Measurements from ENCODE around the gene CD14.
"Not testable (repeated sequence)": the region's sequence is repeated elsewhere in the genome, so short reads cannot be mapped to it uniquely, and the experiment has no call there.

CD14 gene

DNA sequence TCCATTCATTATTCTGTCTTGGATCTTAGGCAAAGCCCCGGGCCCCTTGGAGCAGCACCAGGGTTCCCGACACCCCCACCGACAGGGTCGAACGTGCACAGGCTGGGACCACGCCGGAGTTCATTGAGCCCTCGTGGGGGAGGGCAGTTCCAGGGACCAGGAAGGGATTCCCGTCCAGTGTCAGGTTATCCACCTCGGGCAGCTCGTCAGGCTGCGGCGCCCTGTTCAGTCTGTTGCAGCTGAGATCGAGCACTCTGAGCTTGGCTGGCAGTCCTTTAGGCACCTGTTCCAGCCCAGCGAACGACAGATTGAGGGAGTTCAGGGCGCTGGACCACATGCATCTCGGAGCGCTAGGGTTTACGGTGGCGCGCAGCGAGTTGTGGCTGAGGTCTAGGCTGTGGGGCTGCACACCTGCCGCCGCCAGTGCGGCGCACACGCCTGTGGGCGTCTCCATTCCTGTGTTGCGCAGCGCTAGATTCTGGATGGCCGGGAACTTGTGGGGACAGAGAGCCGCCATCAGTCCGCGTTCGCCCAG lies 1.1 kb downstream of the CD14 start:
- Histone ChIP-seq H3K4me1 (ENCODE audit: control insufficient read depth, insufficient read depth, low read length) (peaks cover 4% of the 10 kb centered on the region), H3K27ac (ENCODE audit: low read depth, low read length) (peak overlapping the region; percentile 49), H3K27me3 (ENCODE audit: control insufficient read depth, insufficient read depth, low read length) (no peaks in the 10 kb centered on the region), H3K9ac (ENCODE audit: low read length) (peak overlapping the region; percentile 42), H3K36me3 (ENCODE audit: control insufficient read depth, insufficient read depth, low read length) (no peaks in the 10 kb centered on the region), H3K4me3 (ENCODE audit: low read length) (peak overlapping the region; percentile 80)

DNA sequence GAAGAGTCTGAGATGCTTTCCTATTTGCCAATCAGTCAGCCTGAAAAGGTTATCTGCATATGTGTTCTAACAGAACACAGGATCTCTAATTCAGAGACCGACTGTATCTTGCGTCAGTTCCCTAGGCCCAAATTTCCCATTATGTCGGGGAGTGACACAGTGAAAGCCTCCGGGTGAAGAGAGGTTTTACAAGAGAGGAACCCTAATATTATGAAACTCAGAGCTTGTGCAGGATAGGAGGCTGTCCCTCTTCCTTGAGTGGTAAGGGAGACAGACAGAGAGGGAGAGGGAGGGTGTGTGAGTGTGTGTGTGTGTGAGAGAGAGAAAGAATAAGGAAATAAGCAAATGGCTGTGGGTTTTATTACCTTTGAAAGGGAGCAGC lies 1.9 kb downstream of the CD14 start:
- no peak overlapping the region for H3K9ac ChIP-seq (ENCODE audit: low read length)
- H3K36me3 ChIP-seq (ENCODE audit: control insufficient read depth, insufficient read depth, low read length): no peaks in the 10 kb centered on the region
- H3K27me3 ChIP-seq (ENCODE audit: control insufficient read depth, insufficient read depth, low read length): no peaks in the 10 kb centered on the region
- peaks cover 4% of the 10 kb centered on the region for H3K4me1 ChIP-seq (ENCODE audit: control insufficient read depth, insufficient read depth, low read length)
- peak overlapping the region; percentile 80 for H3K4me3 ChIP-seq (ENCODE audit: low read length)
- no peak overlapping the region for H3K27ac ChIP-seq (ENCODE audit: low read depth, low read length)

DNA sequence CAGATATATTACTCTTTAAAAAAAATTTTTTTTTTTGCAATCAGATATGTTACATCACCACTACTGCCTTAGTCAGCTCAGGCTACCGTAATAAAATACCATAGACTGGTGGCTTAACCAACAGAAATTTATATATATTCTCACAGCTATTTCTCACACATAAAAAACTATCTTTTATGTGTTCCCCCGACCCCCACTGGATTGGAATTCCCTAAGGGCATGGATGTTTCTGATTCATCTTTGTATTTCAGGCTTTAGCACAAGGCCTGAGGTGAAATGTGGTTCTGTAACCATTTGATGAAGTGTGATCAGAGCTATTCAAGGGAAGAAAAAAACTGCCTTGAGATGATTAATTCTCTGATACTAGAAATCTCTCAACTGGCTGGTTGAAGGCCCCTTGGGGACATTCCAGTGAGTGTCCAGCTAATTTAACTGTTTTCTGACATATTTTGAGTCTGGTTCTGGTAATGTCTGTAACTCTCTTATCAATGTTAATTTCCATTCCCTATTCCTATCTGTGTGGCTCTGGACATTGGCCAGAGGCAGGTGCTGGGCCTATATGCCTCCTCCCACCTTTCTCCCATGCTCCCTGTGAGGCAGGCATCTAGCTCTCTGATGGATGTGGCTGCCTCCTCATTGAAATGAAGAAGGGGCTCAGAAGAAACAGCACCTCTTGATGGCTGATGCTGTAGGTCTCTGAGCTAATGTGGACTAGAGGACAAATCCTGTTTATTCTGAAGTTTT lies 2.5 kb downstream of the CD14 start:
- Histone ChIP-seq H3K4me1 (ENCODE audit: control insufficient read depth, insufficient read depth, low read length) (peaks cover 4% of the 10 kb centered on the region), H3K4me3 (ENCODE audit: low read length) (no peak overlapping the region), H3K27me3 (ENCODE audit: control insufficient read depth, insufficient read depth, low read length) (no peaks in the 10 kb centered on the region), H3K9ac (ENCODE audit: low read length) (no peak overlapping the region), H3K27ac (ENCODE audit: low read depth, low read length) (peak overlapping the region; percentile 17), H3K36me3 (ENCODE audit: control insufficient read depth, insufficient read depth, low read length) (no peaks in the 10 kb centered on the region)

DNA sequence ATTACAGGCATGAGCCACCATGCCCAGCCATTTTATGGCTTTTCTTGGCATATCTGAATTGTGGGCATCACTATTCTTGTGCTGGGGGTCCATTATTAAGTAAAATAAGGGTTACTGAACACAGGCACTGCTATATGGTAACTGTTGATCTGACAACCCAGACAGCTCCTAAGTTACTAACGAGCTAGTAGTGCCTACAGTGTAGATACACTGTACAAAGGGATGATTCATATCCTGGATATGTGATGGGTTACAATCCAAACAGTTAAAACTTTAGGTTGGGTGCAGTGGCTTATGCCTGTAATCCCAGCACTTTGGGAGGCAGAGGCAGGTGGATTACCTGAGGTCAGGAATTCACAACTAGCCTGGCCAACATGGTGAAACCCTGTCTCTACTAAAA lies 4.3 kb downstream of the CD14 start:
- H3K4me3 ChIP-seq (ENCODE audit: low read length): no peak overlapping the region
- no peaks in the 10 kb centered on the region for H3K27me3 ChIP-seq (ENCODE audit: control insufficient read depth, insufficient read depth, low read length)
- no peaks in the 10 kb centered on the region for H3K36me3 ChIP-seq (ENCODE audit: control insufficient read depth, insufficient read depth, low read length)
- H3K4me1 ChIP-seq (ENCODE audit: control insufficient read depth, insufficient read depth, low read length): peaks cover 4% of the 10 kb centered on the region
- H3K9ac ChIP-seq (ENCODE audit: low read length): no peak overlapping the region
- H3K27ac ChIP-seq (ENCODE audit: low read depth, low read length): no peak overlapping the region

DNA sequence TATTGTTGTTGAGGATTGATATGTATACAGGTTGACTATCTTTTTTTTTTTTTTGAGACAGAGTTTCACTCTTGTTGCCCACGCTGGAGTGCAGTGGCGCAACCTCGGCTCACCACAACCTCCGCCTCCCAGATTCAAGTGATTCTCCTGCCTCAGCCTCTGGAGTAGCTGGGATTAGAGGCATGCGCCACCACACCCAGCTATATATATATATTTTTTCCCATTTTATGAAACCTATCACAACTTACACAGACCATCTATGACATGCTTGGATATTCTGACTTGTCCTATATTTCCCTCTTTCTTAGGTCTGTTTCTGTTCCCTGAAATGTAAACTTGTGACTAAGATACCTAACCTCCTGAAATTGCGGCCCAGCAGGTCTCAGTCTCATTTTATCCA lies 5.0 kb downstream of the CD14 start:
- Histone ChIP-seq H3K4me3 (ENCODE audit: low read length) (no peak overlapping the region), H3K36me3 (ENCODE audit: control insufficient read depth, insufficient read depth, low read length) (no peaks in the 10 kb centered on the region), H3K9ac (ENCODE audit: low read length) (no peak overlapping the region), H3K4me1 (ENCODE audit: control insufficient read depth, insufficient read depth, low read length) (no peaks in the 10 kb centered on the region), H3K27me3 (ENCODE audit: control insufficient read depth, insufficient read depth, low read length) (no peaks in the 10 kb centered on the region), H3K27ac (ENCODE audit: low read depth, low read length) (no peak overlapping the region)

DNA sequence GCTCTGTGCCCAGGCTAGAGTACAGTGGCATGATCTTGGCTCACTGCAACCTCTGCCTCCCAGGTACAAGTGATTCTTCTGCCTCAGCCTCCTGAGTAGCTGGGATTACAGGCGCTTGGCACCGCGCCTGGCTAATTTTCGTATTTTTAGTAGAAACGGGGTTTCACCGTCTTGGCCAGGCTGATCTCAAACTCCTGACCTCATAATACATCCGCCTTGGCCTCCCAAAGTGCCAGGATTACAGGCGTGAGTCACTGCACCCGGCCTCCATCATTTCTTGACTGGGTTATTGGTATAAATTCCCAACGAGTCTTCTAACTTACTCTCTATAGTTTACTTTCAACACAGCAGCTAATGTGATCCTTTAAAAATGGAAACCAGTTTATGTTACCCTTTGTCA lies 8.1 kb downstream of the CD14 start:
- not testable (repeated sequence) for H3K36me3 ChIP-seq (ENCODE audit: control insufficient read depth, insufficient read depth, low read length)

DNA sequence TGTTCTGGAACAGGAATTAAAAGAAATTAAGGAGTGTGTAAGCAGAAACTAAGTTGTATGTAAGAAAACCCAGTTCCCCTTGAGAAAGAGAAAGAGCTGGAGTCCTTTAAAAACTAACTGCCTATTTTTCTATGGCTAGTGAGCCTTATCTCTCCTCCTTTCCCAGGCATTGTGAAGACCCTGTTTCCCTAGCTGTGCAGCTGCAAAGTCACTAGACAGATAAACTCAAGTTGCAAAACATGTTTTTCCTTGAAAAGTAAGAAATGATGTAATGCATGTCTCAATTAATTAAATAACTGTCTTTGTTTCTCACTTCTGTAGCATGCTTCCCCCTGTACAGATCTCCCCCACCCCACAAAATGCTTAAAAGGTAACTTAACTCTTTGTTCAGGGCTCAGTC lies 9.9 kb downstream of the CD14 start:
- H3K4me1 ChIP-seq (ENCODE audit: control insufficient read depth, insufficient read depth, low read length); H3K4me3 ChIP-seq (ENCODE audit: low read length); H3K27me3 ChIP-seq (ENCODE audit: control insufficient read depth, insufficient read depth, low read length); H3K36me3 ChIP-seq (ENCODE audit: control insufficient read depth, insufficient read depth, low read length); H3K9ac ChIP-seq (ENCODE audit: low read length); H3K27ac ChIP-seq (ENCODE audit: low read depth, low read length): not testable (repeated sequence)

More for the DNA sequence above, 8.1 kb downstream of the CD14 start:
- not testable (repeated sequence) for H3K4me3 ChIP-seq (ENCODE audit: low read length); H3K4me1 ChIP-seq (ENCODE audit: control insufficient read depth, insufficient read depth, low read length); H3K27me3 ChIP-seq (ENCODE audit: control insufficient read depth, insufficient read depth, low read length); H3K9ac ChIP-seq (ENCODE audit: low read length); H3K27ac ChIP-seq (ENCODE audit: low read depth, low read length)

DNA sequence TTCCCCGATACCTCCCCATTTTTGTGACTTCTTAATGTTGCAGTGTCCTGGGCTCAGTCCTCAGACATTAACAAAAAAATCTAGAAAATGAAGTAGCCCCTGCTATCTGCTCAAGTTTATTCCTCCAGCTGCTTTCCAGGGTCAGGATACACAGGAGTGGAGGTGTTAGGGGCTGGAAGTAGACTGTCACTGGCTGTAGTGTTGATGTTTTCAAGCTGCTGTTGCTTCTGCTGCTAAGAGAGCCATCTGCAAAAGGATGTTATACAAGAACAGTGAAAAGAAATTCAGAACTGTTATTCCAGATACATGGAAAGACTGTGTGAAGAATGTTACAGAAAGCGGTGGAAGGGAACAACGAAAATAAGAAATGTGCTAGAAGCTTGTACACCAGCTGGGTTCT lies 10.7 kb downstream of the CD14 start:
- Histone ChIP-seq H3K27ac (ENCODE audit: low read depth, low read length) (no peak overlapping the region), H3K4me1 (ENCODE audit: control insufficient read depth, insufficient read depth, low read length) (no peaks in the 10 kb centered on the region), H3K27me3 (ENCODE audit: control insufficient read depth, insufficient read depth, low read length) (no peaks in the 10 kb centered on the region)

DNA sequence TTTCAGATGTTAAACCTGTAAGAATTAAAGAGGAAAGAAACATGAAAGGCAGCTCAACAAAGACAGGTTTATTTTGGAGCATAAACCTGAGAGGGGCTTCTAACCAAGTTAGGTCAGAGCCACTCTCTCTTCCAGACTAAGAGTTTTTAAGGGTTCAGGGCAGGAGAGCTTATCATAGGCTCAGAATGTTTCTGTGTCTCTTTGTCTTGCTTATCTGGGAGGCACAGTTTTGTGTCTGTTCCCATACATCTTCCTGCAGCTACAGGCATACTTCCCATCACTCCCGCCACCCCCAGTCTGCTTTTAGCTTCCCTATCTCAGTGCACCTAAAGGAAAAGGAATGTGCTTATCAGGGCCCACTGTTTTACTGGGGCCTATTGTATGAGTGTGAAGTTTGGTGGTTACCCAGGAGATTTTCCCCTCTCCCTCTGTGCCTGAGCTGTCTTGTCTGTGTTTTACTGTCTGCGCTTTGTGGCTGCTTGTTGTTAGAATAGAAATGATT lies 21.9 kb downstream of the CD14 start:
- H3K27ac ChIP-seq (ENCODE audit: low read depth, low read length): no peak overlapping the region
- no peaks in the 10 kb centered on the region for H3K4me1 ChIP-seq (ENCODE audit: control insufficient read depth, insufficient read depth, low read length)
- no peak overlapping the region for H3K4me3 ChIP-seq (ENCODE audit: low read length)
- H3K9ac ChIP-seq (ENCODE audit: low read length): no peak overlapping the region
- no peaks in the 10 kb centered on the region for H3K36me3 ChIP-seq (ENCODE audit: control insufficient read depth, insufficient read depth, low read length)
- H3K27me3 ChIP-seq (ENCODE audit: control insufficient read depth, insufficient read depth, low read length): no peaks in the 10 kb centered on the region

More for the DNA sequence above, 10.7 kb downstream of the CD14 start:
- no peak overlapping the region for H3K4me3 ChIP-seq (ENCODE audit: low read length)
- no peak overlapping the region for H3K9ac ChIP-seq (ENCODE audit: low read length)
- H3K36me3 ChIP-seq (ENCODE audit: control insufficient read depth, insufficient read depth, low read length): no peaks in the 10 kb centered on the region

DNA sequence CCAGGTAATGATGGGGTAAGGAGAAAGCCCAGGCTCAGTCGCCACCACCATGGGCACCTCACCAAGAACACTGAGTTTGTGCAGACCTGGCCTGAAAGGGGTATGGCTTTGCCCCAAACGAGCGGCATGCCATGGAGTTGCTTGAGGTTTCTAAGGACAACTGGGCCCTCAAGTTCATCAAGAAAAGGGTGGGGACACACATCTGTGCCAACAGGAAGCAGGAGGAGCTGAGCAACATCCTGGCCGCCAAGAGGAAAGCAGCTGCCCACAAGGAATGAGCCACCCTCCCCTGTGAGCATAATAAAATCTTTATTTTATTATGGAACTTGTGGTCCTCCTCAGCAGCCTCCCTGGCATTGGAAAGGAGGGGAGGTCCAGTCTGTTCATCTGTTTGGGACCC lies 23.8 kb downstream of the CD14 start:
- H3K27ac ChIP-seq (ENCODE audit: low read depth, low read length): peak overlapping the region; percentile 66
- no peaks in the 10 kb centered on the region for H3K4me1 ChIP-seq (ENCODE audit: control insufficient read depth, insufficient read depth, low read length)
- no peaks in the 10 kb centered on the region for H3K27me3 ChIP-seq (ENCODE audit: control insufficient read depth, insufficient read depth, low read length)
- no peaks in the 10 kb centered on the region for H3K36me3 ChIP-seq (ENCODE audit: control insufficient read depth, insufficient read depth, low read length)
- H3K4me3 ChIP-seq (ENCODE audit: low read length): no peak overlapping the region
- H3K9ac ChIP-seq (ENCODE audit: low read length): no peak overlapping the region

DNA sequence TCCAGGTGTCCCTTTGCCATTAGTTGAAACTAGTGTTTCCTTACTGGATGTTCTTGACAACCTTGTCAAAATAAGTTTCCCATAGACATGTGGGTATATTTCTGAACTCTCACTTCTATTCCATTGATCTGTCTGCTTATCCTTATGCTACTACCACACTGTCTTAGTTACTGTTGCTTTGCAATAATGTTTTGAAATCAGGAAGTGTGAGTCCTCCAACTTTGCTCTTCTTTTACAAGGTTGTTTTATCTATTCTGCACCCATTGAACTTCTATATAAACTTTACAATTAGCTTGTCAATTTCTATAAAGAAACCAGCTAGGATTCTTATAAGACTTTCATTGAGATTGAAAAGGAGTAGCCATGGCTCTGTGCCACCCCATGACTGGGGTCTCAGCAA lies 24.3 kb downstream of the CD14 start:
- H3K27ac ChIP-seq (ENCODE audit: low read depth, low read length): peak overlapping the region; percentile 66
- H3K27me3 ChIP-seq (ENCODE audit: control insufficient read depth, insufficient read depth, low read length): no peaks in the 10 kb centered on the region
- no peak overlapping the region for H3K4me3 ChIP-seq (ENCODE audit: low read length)
- no peak overlapping the region for H3K9ac ChIP-seq (ENCODE audit: low read length)
- H3K36me3 ChIP-seq (ENCODE audit: control insufficient read depth, insufficient read depth, low read length): no peaks in the 10 kb centered on the region
- no peaks in the 10 kb centered on the region for H3K4me1 ChIP-seq (ENCODE audit: control insufficient read depth, insufficient read depth, low read length)

DNA sequence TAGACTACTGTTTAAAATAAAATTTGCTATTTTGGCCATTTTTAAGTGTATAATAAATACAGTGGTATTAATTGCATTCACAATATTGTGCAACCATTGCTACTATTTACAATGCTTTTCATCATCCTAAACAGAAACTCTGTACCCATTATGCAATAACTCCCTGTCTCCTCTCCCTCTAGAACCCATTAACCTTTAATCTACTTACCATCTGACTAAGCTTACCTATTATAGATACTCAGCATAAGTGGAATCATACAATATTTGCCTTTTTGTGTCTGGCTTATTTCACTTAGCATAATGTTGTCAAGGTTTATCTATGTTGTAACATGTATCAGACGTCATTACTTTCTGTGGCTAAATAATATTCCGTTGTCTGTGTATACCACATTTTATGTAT lies 25.9 kb downstream of the CD14 start:
- H3K9ac ChIP-seq (ENCODE audit: low read length): no peak overlapping the region
- no peaks in the 10 kb centered on the region for H3K4me1 ChIP-seq (ENCODE audit: control insufficient read depth, insufficient read depth, low read length)
- no peak overlapping the region for H3K27ac ChIP-seq (ENCODE audit: low read depth, low read length)
- no peak overlapping the region for H3K4me3 ChIP-seq (ENCODE audit: low read length)
- no peaks in the 10 kb centered on the region for H3K27me3 ChIP-seq (ENCODE audit: control insufficient read depth, insufficient read depth, low read length)
- no peaks in the 10 kb centered on the region for H3K36me3 ChIP-seq (ENCODE audit: control insufficient read depth, insufficient read depth, low read length)

DNA sequence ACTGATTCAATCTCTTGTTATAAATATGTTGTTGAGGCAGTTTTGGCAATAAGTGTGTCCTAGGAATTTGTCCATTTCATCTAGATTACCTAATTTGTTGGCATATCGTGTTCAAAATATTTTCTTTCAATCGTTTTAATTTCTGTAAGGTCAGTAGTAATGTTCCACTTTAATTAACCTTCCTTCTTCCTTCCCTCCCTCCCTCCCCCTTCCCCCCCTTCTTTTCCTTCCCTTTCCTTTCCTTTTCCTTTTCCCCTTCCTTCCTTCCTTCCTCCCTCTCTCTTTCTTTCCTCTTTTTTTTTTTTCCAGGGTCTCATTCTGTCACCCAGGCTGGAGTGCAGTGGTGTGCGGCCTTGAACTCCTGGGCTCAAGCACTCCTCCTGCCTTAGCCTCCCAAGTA lies 27.1 kb downstream of the CD14 start:
- Histone ChIP-seq H3K36me3 (ENCODE audit: control insufficient read depth, insufficient read depth, low read length) (no peaks in the 10 kb centered on the region), H3K27me3 (ENCODE audit: control insufficient read depth, insufficient read depth, low read length) (no peaks in the 10 kb centered on the region), H3K4me3 (ENCODE audit: low read length) (no peak overlapping the region), H3K27ac (ENCODE audit: low read depth, low read length) (no peak overlapping the region), H3K4me1 (ENCODE audit: control insufficient read depth, insufficient read depth, low read length) (no peaks in the 10 kb centered on the region), H3K9ac (ENCODE audit: low read length) (no peak overlapping the region)

Data from rectal smooth muscle tissue (tissue), 1 donor.